AG10803 (cell line): ENCODE results near the gene ATP5PO.

ENCODE experiments used
- DNase-seq: peaks from one replicate; pipeline ENCODE4 v3.0.0; 2010; ENCODE audit warnings: low read depth
- H3K4me3 ChIP-seq: 2 replicates; pipeline ENCODE4 v1.5.1; 2011; ENCODE audit warnings: mild to moderate bottlenecking, low read length, control low read depth
- TF ChIP-seq, protein P1 (sequence below): conservative IDR thresholded peaks from 2 replicates; pipeline ENCODE4 v1.5.1; 2011; ENCODE audit warnings: mild to moderate bottlenecking, low read length, control low read depth, inconsistent platforms

Gene ATP5PO

DNA sequence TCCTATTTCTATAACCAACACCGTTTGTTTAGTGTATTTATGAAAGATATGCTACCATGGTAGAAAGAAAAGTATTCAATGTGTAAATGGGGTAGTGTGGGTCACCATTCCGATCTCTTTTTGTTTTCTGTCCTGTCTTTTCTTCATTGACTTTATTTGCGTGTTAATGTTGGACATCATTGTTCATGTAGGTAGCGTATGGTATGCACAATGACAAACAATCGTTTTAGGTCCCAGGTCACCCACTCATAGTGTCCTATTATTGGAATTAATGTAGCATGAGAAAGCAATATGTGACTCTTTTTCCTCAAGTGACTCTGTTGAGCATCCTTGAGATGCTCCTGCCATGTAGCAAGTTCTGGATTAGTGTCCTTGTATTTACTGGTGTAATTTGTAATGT lies 25.4 kb downstream of the ATP5PO start:
- no peak for DNase-seq
- TF ChIP-seq, protein P1, sequence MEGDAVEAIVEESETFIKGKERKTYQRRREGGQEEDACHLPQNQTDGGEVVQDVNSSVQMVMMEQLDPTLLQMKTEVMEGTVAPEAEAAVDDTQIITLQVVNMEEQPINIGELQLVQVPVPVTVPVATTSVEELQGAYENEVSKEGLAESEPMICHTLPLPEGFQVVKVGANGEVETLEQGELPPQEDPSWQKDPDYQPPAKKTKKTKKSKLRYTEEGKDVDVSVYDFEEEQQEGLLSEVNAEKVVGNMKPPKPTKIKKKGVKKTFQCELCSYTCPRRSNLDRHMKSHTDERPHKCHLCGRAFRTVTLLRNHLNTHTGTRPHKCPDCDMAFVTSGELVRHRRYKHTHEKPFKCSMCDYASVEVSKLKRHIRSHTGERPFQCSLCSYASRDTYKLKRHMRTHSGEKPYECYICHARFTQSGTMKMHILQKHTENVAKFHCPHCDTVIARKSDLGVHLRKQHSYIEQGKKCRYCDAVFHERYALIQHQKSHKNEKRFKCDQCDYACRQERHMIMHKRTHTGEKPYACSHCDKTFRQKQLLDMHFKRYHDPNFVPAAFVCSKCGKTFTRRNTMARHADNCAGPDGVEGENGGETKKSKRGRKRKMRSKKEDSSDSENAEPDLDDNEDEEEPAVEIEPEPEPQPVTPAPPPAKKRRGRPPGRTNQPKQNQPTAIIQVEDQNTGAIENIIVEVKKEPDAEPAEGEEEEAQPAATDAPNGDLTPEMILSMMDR: no peak
- H3K4me3 ChIP-seq: no peak overlapping the region

DNA sequence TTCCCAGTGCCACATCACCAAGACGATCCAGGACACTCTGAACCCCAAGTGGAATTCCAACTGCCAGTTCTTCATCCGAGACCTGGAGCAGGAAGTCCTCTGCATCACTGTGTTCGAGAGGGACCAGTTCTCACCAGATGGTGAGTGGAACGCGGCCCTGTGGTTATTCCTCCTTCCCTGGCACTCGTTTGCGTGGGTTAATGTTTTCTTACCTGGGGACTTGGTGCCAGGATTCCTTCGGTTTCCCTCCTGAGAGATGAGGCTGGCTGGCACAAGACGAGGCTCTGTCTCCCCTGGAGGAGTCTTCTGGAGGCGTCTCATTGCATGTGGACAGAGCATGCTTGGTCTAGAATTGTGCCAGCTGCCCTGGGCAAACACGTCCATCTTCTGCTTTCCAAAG lies 29.3 kb downstream of the ATP5PO start:
- no peak for DNase-seq
- H3K4me3 ChIP-seq: no peak overlapping the region
- TF ChIP-seq, protein P1: no peak

DNA sequence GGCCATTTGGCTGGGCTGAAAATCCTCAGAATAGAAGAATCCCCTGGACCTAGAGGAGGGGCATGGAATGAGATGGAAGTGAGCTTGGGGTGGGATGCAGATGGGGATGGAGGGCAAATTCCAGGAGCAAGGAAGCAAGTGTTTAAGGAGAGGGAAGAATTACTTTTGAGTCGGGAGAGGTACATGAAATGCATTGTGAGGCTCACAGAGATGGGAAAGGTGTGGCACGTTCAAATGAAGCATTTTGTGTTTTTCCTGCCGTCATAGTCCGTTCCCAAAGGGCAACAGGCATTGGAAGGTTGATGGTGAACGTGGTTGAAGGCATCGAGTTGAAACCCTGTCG lies 30.5 kb downstream of the ATP5PO start:
- TF ChIP-seq, protein P1: no peak
- no peak for DNase-seq
- H3K4me3 ChIP-seq: peak overlapping the region; percentile 46

DNA sequence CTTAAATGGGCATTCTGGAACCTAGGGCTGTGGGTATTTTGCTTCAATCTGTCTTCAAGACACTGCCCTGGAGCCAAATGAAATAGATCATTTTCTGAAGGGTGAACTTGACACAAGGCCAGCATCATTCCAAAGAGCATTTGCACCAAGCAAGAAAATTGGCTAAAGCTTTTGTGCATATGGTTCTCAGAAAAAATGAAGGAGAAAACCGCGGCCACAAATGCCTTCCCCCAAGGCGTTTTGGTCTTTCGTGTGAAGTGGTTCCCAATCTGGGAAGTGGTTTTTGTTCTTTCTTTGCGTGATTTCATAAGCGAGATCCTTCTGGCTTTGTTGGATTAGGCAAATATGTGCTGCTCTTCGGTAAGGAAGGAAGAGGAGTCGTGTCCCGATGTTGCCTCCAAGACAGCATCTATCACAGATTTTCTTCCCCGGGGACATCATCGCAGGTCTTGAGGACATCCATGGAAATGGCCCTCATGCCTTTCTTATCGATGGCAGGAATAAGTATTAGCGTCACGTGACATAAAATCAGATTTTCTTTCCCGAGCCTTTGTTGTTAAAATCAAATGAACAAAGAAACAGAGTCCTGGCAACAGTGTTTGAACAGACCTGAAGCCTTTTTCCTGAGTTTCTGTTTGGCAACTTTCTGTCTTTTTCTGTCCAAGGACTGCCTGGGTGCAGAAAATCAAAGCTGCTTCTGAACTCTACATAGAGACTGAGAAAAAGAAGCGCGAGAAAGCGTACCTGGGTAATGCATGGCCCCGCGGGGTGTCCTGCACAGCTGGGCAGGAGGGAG lies 31.0 kb downstream of the ATP5PO start:
- TF ChIP-seq, protein P1: no peak
- H3K4me3 ChIP-seq: peak overlapping the region; percentile 46
- peak; percentile 96 for DNase-seq

DNA sequence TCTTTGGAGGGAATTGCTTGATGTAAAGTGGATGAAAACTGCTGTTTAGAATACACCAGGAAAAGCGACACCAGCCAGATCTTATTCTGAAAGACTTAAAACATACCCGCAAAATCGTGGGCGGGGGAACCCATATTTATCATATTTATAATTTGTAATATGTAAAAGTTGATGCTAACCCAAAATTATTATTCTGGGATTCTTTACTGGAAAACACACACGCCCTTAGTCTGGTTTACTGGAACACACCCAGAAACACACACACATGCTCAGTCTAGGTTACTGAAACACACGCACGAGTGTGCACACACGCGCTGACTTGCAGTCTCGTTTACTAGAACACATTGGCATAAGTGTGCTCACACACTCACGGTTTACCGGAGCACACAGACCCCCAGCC lies 32.5 kb downstream of the ATP5PO start:
- DNase-seq: no peak
- no peak overlapping the region for H3K4me3 ChIP-seq
- TF ChIP-seq, protein P1: no peak

DNA sequence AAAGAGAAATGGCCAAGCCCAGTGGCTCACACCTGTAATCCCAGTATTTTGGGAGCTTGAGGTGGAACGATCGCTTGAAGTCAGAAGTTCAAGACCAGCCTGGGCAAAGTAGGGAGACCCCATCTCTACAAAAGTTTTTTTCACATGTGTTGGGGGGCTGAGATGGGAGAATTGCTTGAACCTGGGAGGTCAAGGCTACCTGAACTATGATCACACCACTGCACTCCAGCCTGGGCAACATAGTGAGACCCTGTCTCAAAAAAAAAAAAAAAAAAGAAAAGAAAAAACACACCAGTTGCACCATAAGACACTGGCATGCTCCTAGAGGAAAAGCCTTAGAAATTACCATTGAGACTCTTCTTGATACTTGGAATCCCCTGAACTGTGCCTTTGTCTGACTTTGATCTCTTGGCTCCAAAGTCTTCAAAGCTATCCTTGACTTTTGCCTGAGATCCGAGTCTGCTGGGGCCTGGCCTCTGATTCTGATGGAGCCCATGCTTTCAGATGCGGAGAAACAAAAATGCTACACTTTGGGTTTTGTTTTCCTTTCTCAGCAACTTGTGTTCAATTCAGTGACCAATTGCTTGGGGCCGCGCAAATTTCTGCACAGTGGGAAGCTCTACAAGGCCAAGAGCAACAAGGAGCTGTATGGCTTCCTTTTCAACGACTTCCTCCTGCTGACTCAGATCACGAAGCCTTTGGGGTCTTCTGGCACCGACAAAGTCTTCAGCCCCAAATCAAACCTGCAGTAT lies 33.7 kb downstream of the ATP5PO start:
- TF ChIP-seq, protein P1: no peak
- no peak overlapping the region for H3K4me3 ChIP-seq
- DNase-seq: no peak

DNA sequence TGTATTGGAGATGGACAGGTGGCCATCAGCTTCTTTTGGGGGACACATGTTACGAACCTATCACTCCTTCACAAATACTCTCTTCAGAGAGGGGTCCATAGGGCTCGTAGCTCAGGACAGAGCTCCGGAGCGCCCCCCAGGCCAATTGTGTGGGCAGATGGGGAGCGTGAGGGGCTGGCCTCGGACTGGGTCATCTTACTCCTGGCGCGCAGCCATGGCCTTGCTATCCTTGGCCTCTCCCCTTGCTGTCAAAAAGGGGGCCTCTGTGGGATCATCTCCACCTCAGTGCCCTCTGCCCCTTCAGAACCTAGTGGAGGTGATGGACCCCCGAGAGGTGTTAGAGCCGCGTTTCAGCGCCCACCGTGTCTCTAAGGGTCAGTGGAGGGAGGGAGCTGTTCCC lies 35.0 kb downstream of the ATP5PO start:
- H3K4me3 ChIP-seq: no peak overlapping the region
- TF ChIP-seq, protein P1: no peak
- DNase-seq: no peak
